IPS-NIHi7 (cell line): Measurements from ENCODE around the gene LAMB4.

Experiments
- DNase-seq: peaks from one replicate; pipeline ENCODE4 v3.0.0; 2012; ENCODE audit warnings: mixed read lengths; ENCODE audit errors: extremely low spot score

Gene LAMB4

GRCh38 chr7:108015740-108016139, 114.4 kb downstream of the LAMB4 start:
- DNase-seq = no peak

- DNase-seq = no peak
These were observed 115.1 kb downstream of the LAMB4 start for GRCh38 chr7:108014747-108015682.

GRCh38 chr7:108014215-108014614, 115.9 kb downstream of the LAMB4 start:
- no peak for DNase-seq

GRCh38 chr7:108012499-108013430, 117.4 kb downstream of the LAMB4 start:
- no peak for DNase-seq

- no peak for DNase-seq
These were observed 119.8 kb downstream of the LAMB4 start for GRCh38 chr7:108010377-108010776.

- DNase-seq = no peak
These were observed 120.3 kb downstream of the LAMB4 start for GRCh38 chr7:108009873-108010272.

- no peak for DNase-seq
These were observed 121.3 kb downstream of the LAMB4 start for GRCh38 chr7:108008827-108009226.

GRCh38 chr7:108008240-108008639, 121.9 kb downstream of the LAMB4 start:
- DNase-seq = no peak

GRCh38 chr7:108007762-108008161, 122.4 kb downstream of the LAMB4 start:
- no peak for DNase-seq

GRCh38 chr7:108007261-108007660, 122.9 kb downstream of the LAMB4 start:
- DNase-seq = no peak

GRCh38 chr7:108004220-108005142, 125.7 kb downstream of the LAMB4 start:
- DNase-seq = peak; percentile 64

GRCh38 chr7:108003599-108003935, 126.6 kb downstream of the LAMB4 start:
- DNase-seq = peak; percentile 18

- peak; percentile 85 for DNase-seq
These were observed 127.2 kb downstream of the LAMB4 start, which contains the start of gene LAMB1 for GRCh38 chr7:108002726-108003598. TSS of gene LAMB1 (minus strand) at chr7:108003161. CDS start at chr7:108002885, 276 bp downstream.

GRCh38 chr7:108001764-108002725, 128.1 kb downstream of the LAMB4 start:
- DNase-seq = peak; percentile 28

GRCh38 chr7:108000875-108001763, 129.0 kb downstream of the LAMB4 start:
- DNase-seq = peak; percentile 71

- DNase-seq = no peak
These were observed 130.2 kb downstream of the LAMB4 start for GRCh38 chr7:107999779-108000560.
